ENCODE data around the gene SURF4. TPM values are rescaled to one million over a fixed set of nuclear protein-coding genes. Genes with fewer than 3 reads are reported as not detected.
"Not testable (repeated sequence)": the region's sequence is repeated elsewhere in the genome, so short reads cannot be mapped to it uniquely, and the experiment has no call there.

Gene SURF4
- total RNA-seq, 1 donor from 2014 or later: 58.3 TPM

DNA sequence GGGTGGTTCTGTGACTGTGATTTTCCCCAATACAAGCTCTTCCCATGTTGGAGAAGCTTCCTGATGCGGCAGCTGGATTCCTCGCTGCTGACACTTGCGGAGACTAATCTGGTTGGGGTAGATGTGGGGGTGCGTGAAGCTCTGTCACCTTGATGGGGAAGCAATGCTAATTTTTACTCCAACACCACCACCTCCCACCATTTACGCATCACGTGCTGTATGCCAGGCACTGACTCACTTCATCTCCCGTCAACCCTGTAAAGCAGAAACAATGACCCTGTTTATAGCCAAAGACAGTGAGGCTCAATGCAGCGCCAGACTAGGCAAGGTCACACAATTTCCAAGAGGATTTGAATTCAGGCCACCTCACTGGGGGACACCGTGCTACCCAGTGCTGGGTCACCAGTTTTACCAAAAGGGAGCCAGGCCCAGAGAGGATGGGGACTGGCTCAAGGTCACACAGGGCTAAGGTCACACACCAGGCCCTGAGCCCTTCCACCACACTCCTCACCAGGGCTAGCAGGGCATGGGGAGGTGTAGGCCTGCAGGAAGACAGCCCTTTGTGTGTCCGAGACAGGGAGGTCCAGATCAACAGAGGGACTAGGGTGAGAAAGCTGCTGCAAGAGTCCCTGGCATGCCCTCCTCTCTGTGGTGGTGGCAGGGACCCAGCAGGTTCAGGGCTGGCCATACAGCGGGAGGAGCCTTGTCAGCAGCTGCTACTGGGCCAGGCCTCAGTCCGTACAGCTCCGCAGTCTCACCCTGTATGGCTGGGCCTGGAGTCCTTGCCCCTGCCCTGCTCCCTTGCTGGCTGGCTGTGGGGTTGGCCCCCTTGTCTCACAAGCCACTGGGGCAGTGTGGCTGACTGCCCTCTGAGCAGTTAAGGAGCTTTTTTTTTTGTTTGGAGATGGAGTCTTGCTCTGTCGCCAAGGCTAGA, 3.6 kb upstream of the SURF4 start:
- ATAC-seq (ENCODE audit: poor library complexity): no peak

DNA sequence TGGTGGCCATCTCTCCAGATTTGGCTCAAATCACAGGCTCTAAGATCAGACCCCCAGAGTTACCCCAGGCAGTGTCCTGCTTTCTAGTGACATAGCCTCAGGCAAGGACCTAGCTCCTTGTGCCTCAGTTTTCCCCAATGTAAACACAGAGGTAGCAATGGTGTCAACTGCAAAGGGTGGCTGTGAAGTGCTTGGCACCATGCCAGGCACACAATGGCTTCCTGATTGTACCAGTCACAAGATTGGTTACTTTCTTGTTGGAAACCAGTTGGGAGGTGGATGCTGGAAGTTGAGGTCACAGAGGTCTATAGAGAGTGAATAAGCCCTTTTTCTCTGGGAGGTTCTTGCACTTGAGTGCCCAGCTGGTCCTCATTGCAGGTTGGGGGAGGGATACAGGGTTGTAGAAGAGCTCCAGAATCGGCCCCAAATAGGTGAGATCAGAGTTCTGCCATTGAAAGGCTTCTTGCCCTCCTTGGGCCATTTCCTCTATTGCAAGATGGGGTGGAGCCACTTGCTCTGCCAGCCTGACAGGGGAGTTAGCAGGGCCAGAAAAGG, 2.6 kb upstream of the SURF4 start:
- ATAC-seq (ENCODE audit: poor library complexity) (no peak), DNase-seq (no peak)
- intact Hi-C loops (cut with DNase I): no loop called here

More for the DNA sequence above, 3.6 kb upstream of the SURF4 start:
- intact Hi-C loops (cut with DNase I): no loop called here
- no peak for DNase-seq

DNA sequence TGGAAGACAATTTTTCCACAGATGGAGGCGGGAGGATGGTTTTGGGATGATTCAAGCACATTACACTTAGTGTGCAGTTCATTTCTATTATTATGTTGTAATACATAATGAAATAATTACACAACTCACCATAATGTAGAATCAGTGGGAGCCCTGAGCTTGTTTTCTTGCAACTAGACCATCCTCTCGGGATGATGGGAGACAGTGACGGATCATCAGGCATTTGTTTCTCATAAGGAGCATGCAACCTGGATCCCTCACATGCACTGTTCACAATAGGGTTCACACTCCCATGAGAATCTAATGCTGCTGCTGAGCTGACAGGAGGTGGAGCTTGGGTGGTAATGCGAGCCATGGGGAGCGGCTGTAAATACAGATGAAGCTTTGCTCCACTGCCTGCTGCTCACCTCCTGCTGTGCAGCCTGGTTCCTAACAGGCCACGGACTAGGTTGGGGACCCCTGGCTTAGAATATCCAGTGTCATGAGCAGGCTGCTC, 1.9 kb upstream of the SURF4 start:
- no peak for ATAC-seq (ENCODE audit: poor library complexity)
- intact Hi-C loops (cut with DNase I): no loop called here
- DNase-seq: no peak

DNA sequence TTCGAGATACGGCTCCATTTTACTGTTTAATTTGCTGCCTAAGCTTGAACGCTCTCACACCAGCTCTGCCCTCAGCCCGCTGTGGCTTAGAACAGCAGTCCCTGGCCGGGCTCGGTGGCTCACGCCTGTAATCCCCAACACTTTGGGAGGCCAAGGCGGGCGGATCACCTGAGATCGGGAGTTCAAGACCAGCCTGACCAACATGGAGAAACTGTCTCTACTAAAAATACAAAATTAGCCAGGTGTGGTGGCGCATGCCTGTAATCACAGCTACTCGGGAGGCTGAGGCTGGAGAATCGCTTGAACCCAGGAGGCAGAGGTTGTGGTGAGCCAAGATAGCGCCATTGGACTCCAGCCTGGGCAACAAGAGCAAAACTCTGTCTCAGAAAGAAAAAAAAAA, 1.4 kb upstream of the SURF4 start:
- ATAC-seq (ENCODE audit: poor library complexity); DNase-seq; intact Hi-C loops (cut with DNase I): not testable (repeated sequence)

DNA sequence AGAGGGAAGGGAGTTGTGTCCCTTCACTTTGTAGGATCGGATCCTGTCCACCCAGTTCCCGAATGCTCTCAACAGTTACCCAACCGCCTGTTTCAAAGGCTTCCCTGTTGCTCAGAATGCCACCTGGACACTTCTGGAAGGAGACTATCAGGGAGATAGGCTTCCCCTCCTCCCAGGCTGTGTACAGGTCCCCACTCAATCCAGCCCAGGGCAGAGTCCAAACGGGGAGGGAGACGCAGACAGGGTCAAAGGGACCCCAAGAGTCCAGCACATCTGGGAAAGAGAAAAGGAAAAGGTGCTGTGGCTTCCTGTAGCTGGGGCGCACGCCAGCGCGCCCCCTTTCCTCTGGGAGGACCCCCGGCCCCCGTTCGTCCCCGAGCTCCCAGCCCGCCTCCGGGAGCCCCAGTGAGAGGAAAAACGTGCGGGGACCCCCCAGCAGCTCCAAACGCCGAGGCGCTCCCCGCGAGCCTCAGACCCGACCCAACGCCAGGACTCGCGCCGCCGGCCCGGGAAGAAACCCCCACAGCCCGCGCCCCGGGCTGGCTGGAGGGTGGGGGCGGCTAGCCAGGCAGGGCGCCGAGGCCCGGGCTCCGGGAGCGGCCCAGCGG, 640 bp downstream of the SURF4 start:
- ATAC-seq (ENCODE audit: poor library complexity): no peak
- intact Hi-C loops (cut with DNase I): no loop called here
- DNase-seq: no peak

DNA sequence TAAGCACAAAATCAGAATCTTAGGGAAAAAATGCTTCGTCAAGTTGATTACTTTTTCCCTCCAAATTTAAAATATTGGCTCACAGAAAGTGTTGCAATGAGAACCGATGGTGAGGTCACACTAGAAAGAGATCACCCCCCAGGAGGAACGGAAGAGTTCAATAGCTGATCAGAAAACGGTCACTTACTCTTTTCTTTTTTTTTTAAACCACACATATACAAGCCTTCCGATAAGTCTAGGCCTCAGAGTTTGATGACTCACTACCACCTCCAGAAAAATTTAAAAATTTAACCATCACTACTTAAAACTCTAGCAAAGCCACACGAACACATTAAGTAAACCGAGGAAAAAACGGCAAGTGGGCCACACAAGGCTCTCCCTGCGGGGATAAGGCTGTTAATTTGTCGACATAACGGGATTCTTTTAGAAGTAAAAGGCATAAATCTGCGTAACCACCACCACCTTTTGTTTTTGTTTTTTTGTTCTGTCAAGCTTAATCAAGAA, 1.2 kb downstream of the SURF4 start:
- no peak for DNase-seq
- ATAC-seq (ENCODE audit: poor library complexity): no peak
- intact Hi-C loops (cut with DNase I): no loop called here

DNA sequence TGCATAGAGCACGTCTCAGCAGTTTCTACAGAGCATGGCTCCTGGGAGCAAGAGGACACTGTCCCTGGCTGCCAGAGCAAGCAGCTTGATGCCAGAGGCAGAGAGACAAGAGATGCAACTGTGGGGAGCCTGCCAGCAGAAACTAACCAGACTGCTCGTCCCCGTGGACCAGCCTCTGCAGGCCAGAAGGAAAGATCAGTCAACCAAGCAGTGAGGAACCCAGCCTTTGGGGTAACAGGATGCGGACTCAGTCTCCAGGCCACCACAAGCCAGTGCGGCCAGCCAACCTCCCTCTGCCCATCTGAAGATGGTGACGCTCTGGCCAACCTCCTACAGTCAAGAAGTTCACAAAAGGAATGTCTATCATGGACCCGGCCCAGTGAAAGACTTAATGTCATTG, 3.7 kb downstream of the SURF4 start:
- intact Hi-C loops (cut with DNase I): no loop called here
- peak; percentile 64 for DNase-seq

DNA sequence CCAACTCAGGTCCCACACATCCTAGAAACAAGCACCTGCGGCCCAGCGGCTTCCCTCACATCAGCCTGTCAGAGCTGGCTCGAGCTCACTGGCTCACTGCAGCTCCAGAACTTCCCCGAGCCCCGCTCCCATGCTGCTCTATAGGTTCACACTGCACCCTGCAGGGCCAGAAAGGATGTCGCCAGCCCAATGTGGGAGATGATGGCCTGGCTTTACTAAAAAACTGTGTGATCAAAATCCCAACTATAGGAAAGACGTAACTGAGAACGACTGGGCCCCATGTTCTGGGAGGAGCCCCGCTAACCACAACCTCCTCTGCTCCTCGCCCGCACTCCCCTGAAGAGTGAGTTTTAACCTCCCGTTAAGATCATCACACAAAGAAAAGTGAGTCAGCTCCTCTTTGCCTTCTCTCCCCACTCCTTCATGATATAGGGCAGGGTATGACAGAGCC, 4.6 kb downstream of the SURF4 start:
- intact Hi-C loops (cut with DNase I): no loop called here
- ATAC-seq (ENCODE audit: poor library complexity): no peak
- DNase-seq: no peak

More for the DNA sequence above, 3.7 kb downstream of the SURF4 start:
- no peak for ATAC-seq (ENCODE audit: poor library complexity)

DNA sequence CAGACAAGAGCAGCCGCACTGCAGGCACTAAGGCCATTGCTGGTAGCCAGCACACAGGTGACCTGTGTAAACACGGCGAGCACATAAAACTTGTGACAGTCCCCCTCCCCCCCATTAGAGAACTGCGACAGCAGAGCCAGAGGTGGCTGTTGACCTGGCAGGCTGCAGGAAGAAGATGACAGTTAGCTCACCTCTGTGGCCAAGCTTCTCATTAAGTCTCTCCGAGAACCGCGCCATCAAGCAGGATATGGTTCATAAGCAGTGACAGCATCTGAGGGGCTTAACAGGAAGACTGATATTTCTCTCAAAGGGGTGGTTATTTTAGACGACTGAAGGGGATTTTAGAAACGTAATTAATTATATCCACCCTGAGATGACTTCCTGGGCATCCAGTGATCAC, 5.2 kb downstream of the SURF4 start:
- intact Hi-C loops (cut with DNase I): no loop called here
- ATAC-seq (ENCODE audit: poor library complexity) (no peak), DNase-seq (no peak)

DNA sequence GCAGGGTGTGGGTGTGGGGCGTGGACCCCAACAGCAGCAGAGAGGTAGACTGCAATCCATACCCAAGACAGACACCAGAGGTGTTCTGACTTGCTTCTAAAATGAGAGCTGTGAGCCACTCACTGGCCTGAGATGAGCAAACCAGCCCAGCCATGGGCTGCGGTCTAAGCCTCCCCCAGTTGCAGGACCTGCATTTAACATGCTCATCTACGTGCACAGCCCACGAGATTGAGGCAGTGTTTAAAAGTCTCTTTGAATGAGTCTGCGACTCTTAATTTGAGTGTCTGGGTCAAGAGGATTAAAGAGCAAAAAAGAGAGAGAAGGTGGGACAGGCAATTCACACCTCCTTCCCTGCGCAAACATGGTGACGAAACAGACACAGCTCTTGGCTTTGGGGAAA, 5.9 kb downstream of the SURF4 start:
- ATAC-seq (ENCODE audit: poor library complexity) (no peak), DNase-seq (no peak)
- intact Hi-C loops (cut with DNase I): no loop called here

DNA sequence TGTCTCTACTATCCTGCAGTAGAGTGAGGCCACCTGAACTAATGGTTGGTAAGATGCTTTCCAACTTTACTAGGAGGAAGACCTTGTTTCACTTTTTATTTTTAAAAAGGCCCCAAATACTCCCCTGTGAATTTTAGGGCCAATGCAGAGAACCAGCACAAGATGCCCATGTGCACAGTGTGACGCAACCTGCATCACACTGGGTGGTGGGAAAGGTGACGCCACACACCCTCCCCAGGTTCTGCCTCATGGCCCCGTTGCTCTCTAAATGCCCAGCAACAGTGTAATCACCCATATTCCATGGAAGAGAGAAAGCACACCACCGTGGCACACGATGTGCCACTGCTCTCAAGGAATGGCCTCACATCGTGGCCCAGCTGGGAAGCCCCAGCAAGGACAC, 6.4 kb downstream of the SURF4 start:
- intact Hi-C loops (cut with DNase I): no loop called here
- ATAC-seq (ENCODE audit: poor library complexity) (no peak), DNase-seq (no peak)

DNA sequence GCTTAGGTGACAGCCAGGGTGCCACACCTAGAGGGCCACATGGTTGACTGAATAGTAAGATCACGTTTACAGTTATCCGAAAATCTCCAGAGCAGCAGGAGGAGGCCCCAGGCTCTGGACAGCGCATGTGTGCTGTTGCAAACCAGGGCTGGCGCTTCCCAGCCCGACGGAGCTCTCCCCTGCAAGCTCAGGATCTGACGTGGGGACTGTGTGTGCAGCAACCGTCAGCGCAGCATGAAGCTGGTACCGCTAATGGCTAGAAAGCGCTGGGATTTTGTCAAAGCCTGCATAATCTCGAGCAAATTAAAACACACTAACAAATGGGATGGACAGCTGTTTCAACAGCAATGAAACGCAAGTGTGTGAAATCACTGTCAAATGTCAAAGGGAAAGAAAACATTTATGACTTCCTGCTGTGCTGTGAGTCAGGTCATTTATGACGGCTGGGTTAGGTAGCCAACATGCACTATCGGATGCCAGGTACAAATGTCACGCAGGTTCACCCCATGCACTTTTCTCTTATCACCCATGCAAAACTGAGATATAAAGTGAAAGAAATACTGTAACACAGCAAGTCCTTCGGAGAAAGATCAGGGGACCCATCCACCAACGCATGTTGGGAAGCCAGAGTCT, 7.5 kb downstream of the SURF4 start:
- ATAC-seq (ENCODE audit: poor library complexity) (no peak), DNase-seq (no peak)

DNA sequence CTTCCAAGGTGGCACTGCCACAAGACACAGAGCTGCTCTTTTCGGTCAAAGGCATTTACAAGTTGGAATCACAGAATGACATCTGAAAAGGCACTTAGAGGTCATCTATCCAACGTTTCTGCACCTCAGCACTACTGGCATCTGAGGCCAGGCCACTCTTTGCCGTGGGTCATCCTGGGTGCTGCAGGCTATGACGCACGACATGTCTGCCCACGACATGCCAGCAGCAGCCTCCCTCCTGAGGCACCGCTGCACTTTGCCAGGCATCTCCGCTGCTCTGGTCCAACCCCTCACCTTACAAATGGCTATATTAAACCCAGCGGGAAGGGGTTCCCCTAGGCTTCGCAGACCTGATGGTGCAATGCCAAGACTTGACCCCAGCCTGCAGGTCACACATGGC, 8.1 kb downstream of the SURF4 start:
- no peak for ATAC-seq (ENCODE audit: poor library complexity)
- DNase-seq: no peak
- intact Hi-C loops (cut with DNase I): no loop called here

More for the DNA sequence above, 7.5 kb downstream of the SURF4 start:
- intact Hi-C loops (cut with DNase I): no loop called here

DNA sequence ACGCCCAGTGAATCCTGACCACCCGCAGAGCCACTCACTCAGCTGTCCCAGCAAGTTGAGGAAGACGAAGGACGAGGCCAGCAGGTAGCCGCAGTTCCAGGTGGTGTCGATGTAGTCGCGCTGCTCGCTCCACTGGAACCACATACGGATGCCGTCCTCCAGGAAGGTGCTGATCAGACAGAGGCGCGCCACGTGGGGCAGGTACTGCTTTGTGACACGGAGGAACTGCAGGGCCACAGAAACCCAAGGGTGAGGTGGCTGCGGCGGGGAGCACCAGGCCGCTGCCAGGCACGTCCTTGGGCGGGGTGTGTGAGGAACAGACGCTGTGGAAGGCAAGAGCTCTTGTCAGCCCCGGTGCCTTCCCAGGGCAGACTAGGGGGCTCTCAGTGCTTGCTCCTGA, 8.6 kb downstream of the SURF4 start:
- no peak for ATAC-seq (ENCODE audit: poor library complexity)
- intact Hi-C loops (cut with DNase I): no loop called here

DNA sequence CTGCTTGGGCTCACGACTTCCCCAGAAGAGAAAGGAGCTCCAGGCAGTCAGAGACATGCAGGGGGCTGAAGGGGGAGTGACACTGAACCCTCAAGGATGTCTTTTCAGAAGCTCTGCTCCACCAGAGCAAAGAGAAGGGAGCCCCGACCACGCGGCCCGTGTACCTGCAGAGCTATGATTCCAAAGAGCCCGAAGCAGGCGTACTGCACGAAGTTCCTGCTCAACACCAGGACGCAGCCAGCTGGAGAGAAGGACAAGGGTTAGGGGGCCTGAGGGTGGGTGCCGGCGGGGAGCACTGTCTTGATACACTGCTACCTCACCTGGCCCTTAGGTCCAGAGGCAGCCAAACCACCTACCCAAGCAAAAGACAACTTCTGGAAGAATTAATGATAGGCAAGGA, 9.4 kb downstream of the SURF4 start:
- ATAC-seq (ENCODE audit: poor library complexity) (no peak), DNase-seq (no peak)
- intact Hi-C loops (cut with DNase I): no loop called here

More for the DNA sequence above, 8.6 kb downstream of the SURF4 start:
- no peak for DNase-seq

DNA sequence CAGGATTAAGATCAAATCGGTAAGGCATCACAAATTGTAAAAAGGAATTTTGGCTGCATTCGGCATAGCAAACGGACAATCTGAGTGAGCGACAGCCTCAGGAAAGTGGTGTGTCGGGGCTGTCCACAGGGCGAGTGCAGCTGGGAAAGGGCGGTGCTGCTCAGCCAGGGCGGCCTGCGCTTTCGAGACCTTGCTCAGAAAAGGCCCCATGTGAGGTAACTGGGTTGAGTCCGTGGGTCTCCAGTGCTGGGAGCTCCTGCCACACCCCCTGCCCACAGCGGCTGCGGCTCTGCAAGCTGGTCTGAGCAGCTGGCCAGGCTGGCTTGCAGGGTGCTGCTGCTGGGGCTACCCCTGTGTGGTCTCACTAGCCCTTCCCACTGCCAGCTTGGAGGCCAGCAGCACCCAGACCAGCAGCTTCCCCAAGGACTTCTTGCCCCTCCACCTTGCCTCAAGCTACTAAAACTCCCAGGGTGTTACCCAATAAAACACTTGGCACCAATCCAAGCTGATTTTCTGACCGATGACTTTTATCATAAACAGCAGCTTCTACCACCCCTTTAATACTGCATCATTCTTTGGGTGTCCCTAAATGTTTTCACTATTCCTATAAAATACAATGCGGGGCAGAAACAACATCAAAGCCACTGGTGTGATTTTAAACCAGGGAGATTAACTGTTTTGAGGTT, 13.4 kb downstream of the SURF4 start:
- intact Hi-C loops (cut with DNase I): no loop called here
- DNase-seq: no peak
- no peak for ATAC-seq (ENCODE audit: poor library complexity)

DNA sequence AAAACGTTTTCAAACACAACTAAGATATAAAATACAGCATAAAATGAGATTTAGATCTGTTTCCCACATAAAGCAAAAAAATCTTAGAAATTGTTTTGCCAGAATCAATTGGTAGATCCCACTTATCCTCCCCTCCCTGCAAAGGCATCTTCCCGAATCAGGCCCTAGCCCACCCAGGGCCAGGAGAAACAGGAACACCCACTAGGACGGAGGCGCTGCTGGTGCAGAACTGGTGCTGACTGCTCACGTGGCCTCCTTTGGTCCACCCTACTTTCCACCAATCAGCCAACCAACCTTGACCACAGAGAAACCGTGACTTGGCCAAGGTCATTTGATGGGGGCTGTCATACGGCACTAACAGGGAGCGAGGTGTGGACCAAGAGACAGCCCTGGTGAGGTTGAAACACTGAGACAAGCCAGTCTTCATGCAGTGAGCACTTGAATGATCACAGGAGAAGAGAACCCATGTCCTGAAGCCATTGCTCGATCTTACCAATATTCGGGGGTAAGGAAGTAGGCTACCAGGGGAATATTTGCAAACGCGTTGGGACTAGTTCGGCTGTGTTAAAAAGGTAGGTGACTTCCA, 14.3 kb downstream of the SURF4 start:
- intact Hi-C loops (cut with DNase I): no loop called here
- ATAC-seq (ENCODE audit: poor library complexity): no peak
- DNase-seq: no peak
